Measurements from ENCODE around the gene PCDH17. TPM values are rescaled to one million over a fixed set of nuclear protein-coding genes. Genes with fewer than 3 reads are reported as not detected.

The PCDH17 gene
- total and polyA plus RNA-seq, 9 of the 15 experiments (the other 6 are each of a cell fraction or from before 2014, with no cell fraction given): not detected

DNA sequence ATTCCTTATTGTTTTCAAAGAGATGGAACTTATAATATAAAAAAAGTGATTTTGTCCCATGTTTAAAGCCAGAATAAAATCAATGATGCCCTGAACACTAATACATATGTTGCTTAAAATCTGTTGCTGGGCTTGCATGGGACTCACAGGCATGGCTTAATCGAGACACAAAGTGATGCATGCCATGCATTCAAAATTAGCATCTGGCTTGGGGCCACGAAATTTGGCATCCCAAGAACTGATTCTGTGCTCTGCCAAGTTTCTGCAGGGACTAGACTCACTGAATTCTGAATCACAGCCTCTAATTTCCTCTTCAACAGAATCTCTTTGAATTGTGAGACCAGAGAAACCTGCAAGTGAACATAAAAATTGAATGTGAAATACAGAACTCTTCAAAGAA lies 109.2 kb downstream of the PCDH17 start:
- H3K9ac ChIP-seq (ENCODE audit: insufficient read depth in 1 of 2, low read depth in 2 of 2, low read length in 2 of 2): no peak overlapping the region
- in situ Hi-C loops (cut with MboI) (no loop called here), intact Hi-C loops (cut with micrococcal nuclease) (no loop called here)
- BruUV-seq (replicated peaks): no TSS peak
- no peaks in the 10 kb centered on the region for H3K36me3 ChIP-seq (ENCODE audit: control insufficient read depth, insufficient read depth, low read length)
- no peak overlapping the region for H3K4me3 ChIP-seq
- CTCF ChIA-PET (ENCODE audit: low intra/inter-chr PET ratio): no interaction called here
- no peaks in the 10 kb centered on the region for H3K9me3 ChIP-seq (replicated peaks; ENCODE audit: control insufficient read depth, insufficient read depth, low read depth, low read length)
- H4K20me1 ChIP-seq (replicated peaks; ENCODE audit: control insufficient read depth, insufficient read depth, low read length): no peaks in the 10 kb centered on the region
- no peaks in the 10 kb centered on the region for H3K27me3 ChIP-seq (ENCODE audit: control insufficient read depth in 2 of 2, insufficient read depth in 2 of 2, low read length in 2 of 2)
- 5% methylated on average over 2 of the region's 2 CpGs for WGBS (ENCODE audit: insufficient coverage, low coverage, missing lambda C conversion rate)
- no peaks in the 10 kb centered on the region for H3K9me1 ChIP-seq (ENCODE audit: control insufficient read depth, insufficient read depth, low read length)
- no peak overlapping the region for H2AFZ ChIP-seq (ENCODE audit: low read depth, low read length)
- no peaks in the 10 kb centered on the region for H3K79me2 ChIP-seq (ENCODE audit: control insufficient read depth, insufficient read depth, low read length)
- TF ChIP-seq NFIX (CRISPR knock-in tag; IDR thresholded peaks at IDR 0.05; ENCODE audit: low read depth) (no peak), SP1 (CRISPR knock-in tag; IDR thresholded peaks at IDR 0.05) (no peak), GABPA (tag; conservative IDR thresholded peaks at IDR 0.05; ENCODE audit: low read depth) (no peak), U2AF2 (optimal IDR thresholded peaks at IDR 0.05; ENCODE audit: low read depth, low read length) (no peak), SETDB1 (IDR thresholded peaks at IDR 0.05; ENCODE audit: low read length) (no peak), U2AF1 (optimal IDR thresholded peaks at IDR 0.05; ENCODE audit: low read depth, low read length) (no peak), TAF7 (tag; IDR thresholded peaks at IDR 0.05) (no peak), ZBED1 (IDR thresholded peaks at IDR 0.05) (no peak)
- TF ChIP-seq, protein P1, sequence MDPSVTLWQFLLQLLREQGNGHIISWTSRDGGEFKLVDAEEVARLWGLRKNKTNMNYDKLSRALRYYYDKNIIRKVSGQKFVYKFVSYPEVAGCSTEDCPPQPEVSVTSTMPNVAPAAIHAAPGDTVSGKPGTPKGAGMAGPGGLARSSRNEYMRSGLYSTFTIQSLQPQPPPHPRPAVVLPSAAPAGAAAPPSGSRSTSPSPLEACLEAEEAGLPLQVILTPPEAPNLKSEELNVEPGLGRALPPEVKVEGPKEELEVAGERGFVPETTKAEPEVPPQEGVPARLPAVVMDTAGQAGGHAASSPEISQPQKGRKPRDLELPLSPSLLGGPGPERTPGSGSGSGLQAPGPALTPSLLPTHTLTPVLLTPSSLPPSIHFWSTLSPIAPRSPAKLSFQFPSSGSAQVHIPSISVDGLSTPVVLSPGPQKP (CRISPR knock-in tag; IDR thresholded peaks at IDR 0.05): no peak
- TF ChIP-seq, protein P2, sequence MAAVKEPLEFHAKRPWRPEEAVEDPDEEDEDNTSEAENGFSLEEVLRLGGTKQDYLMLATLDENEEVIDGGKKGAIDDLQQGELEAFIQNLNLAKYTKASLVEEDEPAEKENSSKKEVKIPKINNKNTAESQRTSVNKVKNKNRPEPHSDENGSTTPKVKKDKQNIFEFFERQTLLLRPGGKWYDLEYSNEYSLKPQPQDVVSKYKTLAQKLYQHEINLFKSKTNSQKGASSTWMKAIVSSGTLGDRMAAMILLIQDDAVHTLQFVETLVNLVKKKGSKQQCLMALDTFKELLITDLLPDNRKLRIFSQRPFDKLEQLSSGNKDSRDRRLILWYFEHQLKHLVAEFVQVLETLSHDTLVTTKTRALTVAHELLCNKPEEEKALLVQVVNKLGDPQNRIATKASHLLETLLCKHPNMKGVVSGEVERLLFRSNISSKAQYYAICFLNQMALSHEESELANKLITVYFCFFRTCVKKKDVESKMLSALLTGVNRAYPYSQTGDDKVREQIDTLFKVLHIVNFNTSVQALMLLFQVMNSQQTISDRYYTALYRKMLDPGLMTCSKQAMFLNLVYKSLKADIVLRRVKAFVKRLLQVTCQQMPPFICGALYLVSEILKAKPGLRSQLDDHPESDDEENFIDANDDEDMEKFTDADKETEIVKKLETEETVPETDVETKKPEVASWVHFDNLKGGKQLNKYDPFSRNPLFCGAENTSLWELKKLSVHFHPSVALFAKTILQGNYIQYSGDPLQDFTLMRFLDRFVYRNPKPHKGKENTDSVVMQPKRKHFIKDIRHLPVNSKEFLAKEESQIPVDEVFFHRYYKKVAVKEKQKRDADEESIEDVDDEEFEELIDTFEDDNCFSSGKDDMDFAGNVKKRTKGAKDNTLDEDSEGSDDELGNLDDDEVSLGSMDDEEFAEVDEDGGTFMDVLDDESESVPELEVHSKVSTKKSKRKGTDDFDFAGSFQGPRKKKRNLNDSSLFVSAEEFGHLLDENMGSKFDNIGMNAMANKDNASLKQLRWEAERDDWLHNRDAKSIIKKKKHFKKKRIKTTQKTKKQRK (IDR thresholded peaks at IDR 0.05; ENCODE audit: borderline replicate concordance, low read depth, low read length): no peak
- H3K4me2 ChIP-seq (ENCODE audit: insufficient read depth, low read length): no peak overlapping the region
- H3K4me1 ChIP-seq (replicated peaks in 1 of 2; ENCODE audit: control insufficient read depth in 2 of 2, insufficient read depth in 2 of 2, low read length in 2 of 2): no peaks in the 10 kb centered on the region
- no peak for FAIRE-seq
- no peak for DNase-seq (ENCODE audit: extremely low read depth in 1 of 4, low spot score in 3 of 4)
- no peak for ATAC-seq
- no peak overlapping the region for H3K27ac ChIP-seq (ENCODE audit: extremely low read depth, low read depth, low read length)
- POLR2A ChIA-PET: interaction anchor here (0.6 kb wide), 1 partner anchor 81 kb away, joined by 4 read pairs; no protein-coding TSS in a partner anchor
